K562 (cell line): Measurements from ENCODE around the gene CPED1. TPM values are rescaled to one million over a fixed set of nuclear protein-coding genes. Genes with fewer than 3 reads are reported as not detected.

Experiments
- ESRRB ChIP-seq: fragments of 250-450 bp; sonication (Bioruptor Pico); IDR thresholded peaks from 2 replicates; pipeline ENCODE4 v1.5.0; 2020; ENCODE audit warnings: mild to moderate bottlenecking, moderate library complexity, borderline replicate concordance
- ETV6 ChIP-seq, 3 experiments: fragments of 150-350 bp in 1 of 3; sonication (generic) in 1 of 3; formaldehyde crosslinking in 1 of 3; IDR thresholded peaks; 2 replicates each; pipeline versions ENCODE4 v1.6.1 to v1.8.0; 2014 to 2022; ENCODE audit warnings: borderline replicate concordance in 2 of 3, low read depth in 2 of 3, antibody characterized with exemption in 1 of 3, low read length in 1 of 3, mild to moderate bottlenecking in 1 of 3, missing genetic modification reagents in 1 of 3
- FOXO4 ChIP-seq: fragments of 450-650 bp; formaldehyde crosslinking; IDR thresholded peaks from 2 replicates; pipeline ENCODE4 v1.4.0; 2020; ENCODE audit warnings: mild to moderate bottlenecking, moderate library complexity
- GATA2 ChIP-seq: sonication (generic); formaldehyde crosslinking; IDR thresholded peaks from 2 replicates; pipeline ENCODE4 v1.4.0; 2020; ENCODE audit warnings: mild to moderate bottlenecking, missing genetic modification reagents
- HDAC6 ChIP-seq: IDR thresholded peaks from 2 replicates; pipeline ENCODE4 v1.6.1; 2012; ENCODE audit warnings: low read depth, mild to moderate bottlenecking, control low read depth, inconsistent platforms, low read length, moderate library complexity
- HNRNPL ChIP-seq: fragments of 200-400 bp; formaldehyde crosslinking; IDR thresholded peaks from 2 replicates; pipeline ENCODE4 v1.6.1; 2017; ENCODE audit warnings: low read depth, mild to moderate bottlenecking, low read length
- JUN ChIP-seq, 2 experiments: sonication (generic) in 1 of 2; formaldehyde crosslinking in 1 of 2; IDR thresholded peaks; 2 replicates each; pipeline versions ENCODE4 v1.6.1 to v1.8.0; 2012 to 2022; ENCODE audit warnings: borderline replicate concordance in 2 of 2, mild to moderate bottlenecking in 2 of 2, improper control_type of control experiment in 1 of 2, low read depth in 1 of 2, low read length in 1 of 2, missing genetic modification reagents in 1 of 2
- MED1 ChIP-seq: sonication (generic); formaldehyde crosslinking; IDR thresholded peaks from 2 replicates; pipeline ENCODE4 v1.8.1; 2023; ENCODE audit warnings: missing genetic modification reagents, borderline replicate concordance
- MTF1 ChIP-seq: fragments of 250-450 bp; sonication (Bioruptor Pico); IDR thresholded peaks from 2 replicates; pipeline ENCODE4 v1.9.0; 2021; ENCODE audit warnings: moderate library complexity, mild to moderate bottlenecking, inconsistent platforms, borderline replicate concordance
- NCOA1 ChIP-seq: fragments of 450-650 bp; IDR thresholded peaks from 2 replicates; pipeline ENCODE4 v1.6.1; 2016; ENCODE audit warnings: low read depth
- PTRF ChIP-seq: fragments of 450-650 bp; IDR thresholded peaks from 2 replicates; pipeline ENCODE4 v1.6.1; 2016; ENCODE audit warnings: mild to moderate bottlenecking, missing genetic modification characterization, missing compliant biosample characterization
- SIN3A ChIP-seq, 2 experiments: fragments of 150-350 bp in 1 of 2; IDR thresholded peaks; 2 replicates each; pipeline ENCODE4 v1.6.1; 2011 to 2016; ENCODE audit warnings: borderline replicate concordance in 2 of 2, low read depth in 2 of 2, low read length in 2 of 2, mild to moderate bottlenecking in 2 of 2, moderate library complexity in 2 of 2; ENCODE audit not compliant: control insufficient read depth in 1 of 2
- SIX5 ChIP-seq, 2 experiments: IDR thresholded peaks; 2 replicates each; pipeline ENCODE4 v1.6.1; 2011; ENCODE audit warnings: low read length in 2 of 2, borderline replicate concordance in 1 of 2, low read depth in 1 of 2, mild to moderate bottlenecking in 1 of 2, moderate library complexity in 1 of 2; ENCODE audit not compliant: insufficient read depth in 1 of 2
- SP2 ChIP-seq: IDR thresholded peaks from 2 replicates; pipeline ENCODE4 v1.6.1; 2011; ENCODE audit warnings: mild to moderate bottlenecking, low read depth, low read length, moderate library complexity; ENCODE audit not compliant: poor library complexity, severe bottlenecking; ENCODE audit errors: extremely low read depth
- TCF3 ChIP-seq: sonication (generic); formaldehyde crosslinking; IDR thresholded peaks from 2 replicates; pipeline ENCODE4 v1.4.0; 2020; ENCODE audit warnings: mild to moderate bottlenecking, missing genetic modification reagents
- TEAD1 ChIP-seq, 2 experiments: fragments of 450-650 bp in 1 of 2; sonication (generic) in 1 of 2; formaldehyde crosslinking; IDR thresholded peaks; 2 replicates each; pipeline versions ENCODE4 v1.4.0 to v1.8.0; 2020 to 2022; ENCODE audit warnings: mild to moderate bottlenecking in 2 of 2, missing genetic modification reagents in 1 of 2
- ZFP1 ChIP-seq: fragments of 450-650 bp; formaldehyde crosslinking; IDR thresholded peaks from 2 replicates; pipeline ENCODE4 v1.4.0; 2020; ENCODE audit warnings: mild to moderate bottlenecking, mixed read lengths
- ZKSCAN1 ChIP-seq: fragments of 150-350 bp; IDR thresholded peaks from 2 replicates; pipeline ENCODE4 v1.6.1; 2016; ENCODE audit warnings: low read depth, low read length
- polyA plus RNA-seq, 8 experiments: library from polyadenylated mRNA; depleted of rRNA in 4 of 8; stranded (reverse) in 5 of 8; unstranded in 3 of 8; fragments of >200 nt; fragmentation: Nextera tagmentation in 2 of 8; fragmentation: Illumina TruSeq in 1 of 8; extraction: Ambion mirVana in 2 of 8; extraction: Trizol in 1 of 8; gene quantifications; 2 replicates each; pipeline versions ENCODE4 v1.2.1 to v1.2.3, GENCODE V29; 2011 to 2014; ENCODE audit warnings: inconsistent platforms in 1 of 8, missing spikeins in 1 of 8
- total RNA-seq, 7 experiments: library from RNA; depleted of rRNA in 6 of 7; stranded (reverse); fragments of >200 nt in 6 of 7; fragmentation: Illumina TruSeq in 2 of 7; extraction: Trizol in 2 of 7; gene quantifications; 2 replicates each; pipeline versions ENCODE4 v1.2.1 to v1.2.3, GENCODE V29; 2011 to 2021; ENCODE audit warnings: low replicate concordance in 1 of 7
- TF ChIP-seq, protein P1 (sequence below): sonication (generic); formaldehyde crosslinking; IDR thresholded peaks from 2 replicates; pipeline ENCODE4 v1.8.0; 2022; ENCODE audit warnings: mild to moderate bottlenecking, missing genetic modification reagents

Gene CPED1
- total and polyA plus RNA-seq, 9 of the 15 experiments (the other 6 are each of a cell fraction or from before 2014, with no cell fraction given): 195 to 393 (median 290) TPM

DNA sequence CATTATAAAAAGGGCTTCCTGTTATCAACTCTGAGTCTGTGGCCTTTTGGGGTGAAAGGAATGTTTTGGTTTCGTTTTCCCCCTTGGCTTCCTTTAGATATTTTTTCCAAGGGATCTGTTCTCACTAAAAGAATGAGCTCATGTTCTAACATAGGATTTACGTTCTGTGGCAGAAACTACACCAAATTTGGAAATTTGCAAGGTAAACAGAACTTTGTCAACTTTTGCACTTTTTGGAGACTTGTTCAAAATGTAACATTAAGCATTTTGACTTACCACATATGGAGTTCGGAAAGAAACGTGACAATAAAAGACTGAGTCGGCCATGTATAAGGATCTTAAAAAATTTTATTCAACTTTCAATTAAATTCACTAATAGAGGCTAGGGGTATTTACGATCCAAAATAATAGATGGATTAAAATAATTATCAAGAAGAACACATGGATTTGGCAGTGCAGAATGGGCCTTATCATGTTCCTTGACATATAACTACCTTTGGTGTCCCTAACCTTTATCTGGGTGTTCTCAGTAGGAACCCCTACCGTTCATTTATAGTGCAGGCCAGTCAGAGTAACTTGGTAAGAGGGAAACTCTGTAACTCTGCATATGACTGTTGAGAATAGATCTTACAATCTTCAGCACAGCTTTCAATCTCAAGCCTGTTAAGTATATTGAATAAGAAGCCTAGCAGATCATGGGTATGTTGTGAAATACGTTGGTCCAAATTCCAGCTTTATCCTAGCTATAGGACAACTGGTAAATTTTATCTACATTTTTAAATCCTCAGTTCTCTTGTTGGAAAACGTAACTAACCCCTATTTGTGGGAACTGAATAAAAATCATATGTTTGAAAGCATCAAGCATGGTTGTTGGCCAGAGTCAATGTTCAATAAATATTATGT is 11.8 kb downstream of the CPED1 start (continued):
- TF ChIP-seq TEAD1 (CRISPR knock-in tag; IDR thresholded peaks at IDR 0.05): peak in 1 of 2 experiments; percentile 58; a peak in 1 of 4 replicates
- TF ChIP-seq NCOA1: no peak
- TF ChIP-seq GATA2 (CRISPR knock-in tag): no peak
- TF ChIP-seq ESRRB (CRISPR knock-in tag): no peak
- no peak for TF ChIP-seq FOXO4
- TF ChIP-seq, protein P1, sequence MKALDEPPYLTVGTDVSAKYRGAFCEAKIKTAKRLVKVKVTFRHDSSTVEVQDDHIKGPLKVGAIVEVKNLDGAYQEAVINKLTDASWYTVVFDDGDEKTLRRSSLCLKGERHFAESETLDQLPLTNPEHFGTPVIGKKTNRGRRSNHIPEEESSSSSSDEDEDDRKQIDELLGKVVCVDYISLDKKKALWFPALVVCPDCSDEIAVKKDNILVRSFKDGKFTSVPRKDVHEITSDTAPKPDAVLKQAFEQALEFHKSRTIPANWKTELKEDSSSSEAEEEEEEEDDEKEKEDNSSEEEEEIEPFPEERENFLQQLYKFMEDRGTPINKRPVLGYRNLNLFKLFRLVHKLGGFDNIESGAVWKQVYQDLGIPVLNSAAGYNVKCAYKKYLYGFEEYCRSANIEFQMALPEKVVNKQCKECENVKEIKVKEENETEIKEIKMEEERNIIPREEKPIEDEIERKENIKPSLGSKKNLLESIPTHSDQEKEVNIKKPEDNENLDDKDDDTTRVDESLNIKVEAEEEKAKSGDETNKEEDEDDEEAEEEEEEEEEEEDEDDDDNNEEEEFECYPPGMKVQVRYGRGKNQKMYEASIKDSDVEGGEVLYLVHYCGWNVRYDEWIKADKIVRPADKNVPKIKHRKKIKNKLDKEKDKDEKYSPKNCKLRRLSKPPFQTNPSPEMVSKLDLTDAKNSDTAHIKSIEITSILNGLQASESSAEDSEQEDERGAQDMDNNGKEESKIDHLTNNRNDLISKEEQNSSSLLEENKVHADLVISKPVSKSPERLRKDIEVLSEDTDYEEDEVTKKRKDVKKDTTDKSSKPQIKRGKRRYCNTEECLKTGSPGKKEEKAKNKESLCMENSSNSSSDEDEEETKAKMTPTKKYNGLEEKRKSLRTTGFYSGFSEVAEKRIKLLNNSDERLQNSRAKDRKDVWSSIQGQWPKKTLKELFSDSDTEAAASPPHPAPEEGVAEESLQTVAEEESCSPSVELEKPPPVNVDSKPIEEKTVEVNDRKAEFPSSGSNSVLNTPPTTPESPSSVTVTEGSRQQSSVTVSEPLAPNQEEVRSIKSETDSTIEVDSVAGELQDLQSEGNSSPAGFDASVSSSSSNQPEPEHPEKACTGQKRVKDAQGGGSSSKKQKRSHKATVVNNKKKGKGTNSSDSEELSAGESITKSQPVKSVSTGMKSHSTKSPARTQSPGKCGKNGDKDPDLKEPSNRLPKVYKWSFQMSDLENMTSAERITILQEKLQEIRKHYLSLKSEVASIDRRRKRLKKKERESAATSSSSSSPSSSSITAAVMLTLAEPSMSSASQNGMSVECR (CRISPR knock-in tag): no peak
- no peak for TF ChIP-seq SIN3A (IDR thresholded peaks at IDR 0.05; ENCODE audit: borderline replicate concordance in 2 of 2, control insufficient read depth in 1 of 2, low read depth in 2 of 2, low read length in 2 of 2)
- peak; percentile 12; the same call in 1 of the 2 replicates for TF ChIP-seq JUN (IDR thresholded peaks at IDR 0.05; ENCODE audit: borderline replicate concordance, low read depth, low read length)
- TF ChIP-seq JUN (CRISPR knock-in tag; IDR thresholded peaks at IDR 0.05; ENCODE audit: borderline replicate concordance): no peak
- TF ChIP-seq SP2: no peak
- TF ChIP-seq HNRNPL: no peak
- TF ChIP-seq PTRF (tag): no peak
- TF ChIP-seq SIX5 (IDR thresholded peaks at IDR 0.05; ENCODE audit: borderline replicate concordance in 1 of 2, insufficient read depth in 1 of 2, low read depth in 1 of 2, low read length in 2 of 2): no peak
- TF ChIP-seq MED1 (CRISPR knock-in tag): no peak
- TF ChIP-seq MTF1 (CRISPR knock-in tag): no peak
- TF ChIP-seq HDAC6: no peak
- TF ChIP-seq TCF3: peak; percentile 22; the same call in 1 of the 2 replicates
- TF ChIP-seq ZKSCAN1: no peak
- TF ChIP-seq ZFP1 (CRISPR knock-in tag): no peak
- no peak for TF ChIP-seq ETV6 (IDR thresholded peaks at IDR 0.05; ENCODE audit: borderline replicate concordance in 1 of 2, low read depth in 2 of 2, low read length in 1 of 2)
- TF ChIP-seq ETV6 (CRISPR knock-in tag; IDR thresholded peaks at IDR 0.05; ENCODE audit: borderline replicate concordance): no peak
